ENCODE measurements around the gene KCP.
A peak's percentile ranks its signal among the peaks of the same experiment; 100 is the strongest.

Gene KCP

DNA sequence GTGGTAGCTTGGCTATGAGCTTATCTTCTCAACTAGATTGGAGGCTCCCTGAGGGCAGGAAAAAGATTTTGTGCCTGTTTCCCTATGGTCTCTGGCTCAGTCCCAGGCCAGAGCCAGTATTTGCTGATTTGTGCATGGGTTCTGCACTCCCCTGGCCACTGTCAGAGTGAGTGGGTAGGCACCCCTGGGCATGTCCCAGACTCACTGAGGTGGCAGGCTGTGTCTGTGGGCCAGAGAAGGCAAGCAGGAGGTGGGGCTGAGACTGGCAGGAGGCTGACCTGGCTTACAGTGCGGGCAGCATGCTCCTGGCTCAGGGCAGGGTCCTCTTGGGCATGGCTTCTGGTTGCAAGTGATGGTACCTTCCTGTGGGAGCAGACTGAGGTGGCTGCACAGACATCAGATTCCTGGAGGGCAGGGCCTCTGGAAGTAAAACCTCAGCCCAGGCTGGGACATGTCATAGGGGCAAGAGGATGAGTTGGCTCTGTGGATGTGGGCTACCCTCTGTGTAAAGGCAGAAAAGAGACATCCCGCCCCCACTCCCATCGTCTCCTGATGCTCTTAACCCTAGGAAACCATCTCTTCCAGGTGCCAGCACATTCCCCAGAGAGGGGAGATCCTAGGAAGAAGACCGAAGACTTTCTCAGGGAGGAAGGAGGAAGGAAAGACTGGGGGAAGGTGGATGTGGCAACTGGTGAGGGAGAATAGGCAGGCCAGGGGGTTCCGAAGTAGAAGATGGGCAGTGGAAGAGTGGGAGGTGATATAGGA is 4.3 kb downstream of the KCP start:
- no peak for DNase-seq

DNA sequence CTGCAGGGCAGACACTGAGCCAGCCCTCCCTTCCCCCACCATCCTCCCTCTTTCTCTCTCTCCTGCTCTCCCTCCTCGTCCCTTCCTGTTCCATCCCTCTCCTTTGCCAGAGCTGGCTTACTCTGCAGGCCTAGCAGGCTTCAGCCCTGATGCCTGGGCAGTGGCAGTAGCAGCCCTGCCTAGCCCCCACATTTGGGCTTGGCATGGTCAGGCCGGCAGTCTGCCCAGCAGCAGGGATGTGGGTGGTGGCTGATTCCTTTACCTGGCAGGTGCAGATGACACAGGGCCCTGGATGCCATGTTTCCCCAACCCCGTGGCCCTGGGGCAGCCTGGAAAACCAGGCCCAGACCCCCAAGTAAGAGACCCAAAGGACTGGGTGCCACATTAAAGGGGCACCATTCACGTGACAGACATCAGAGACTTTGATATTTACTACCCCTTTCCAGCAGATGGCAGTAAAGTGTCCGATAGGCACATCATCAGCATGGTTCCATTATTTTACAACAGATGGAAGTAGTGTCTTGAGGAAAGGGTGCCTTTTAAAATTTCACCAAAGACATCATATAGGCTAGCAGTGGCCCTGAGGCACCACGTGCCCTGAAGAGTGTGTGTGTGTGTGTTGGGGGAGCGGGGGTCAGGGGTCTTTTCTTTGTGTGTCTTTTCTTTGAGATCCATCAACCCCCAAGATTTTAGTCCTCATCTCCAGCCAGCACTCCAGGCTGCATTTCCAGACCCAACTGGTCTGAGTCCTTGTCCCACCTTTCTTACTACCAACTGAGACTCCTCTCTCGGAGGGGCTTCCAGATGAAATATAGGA is 5.9 kb downstream of the KCP start:
- DNase-seq = peak; percentile 34 to 73

DNA sequence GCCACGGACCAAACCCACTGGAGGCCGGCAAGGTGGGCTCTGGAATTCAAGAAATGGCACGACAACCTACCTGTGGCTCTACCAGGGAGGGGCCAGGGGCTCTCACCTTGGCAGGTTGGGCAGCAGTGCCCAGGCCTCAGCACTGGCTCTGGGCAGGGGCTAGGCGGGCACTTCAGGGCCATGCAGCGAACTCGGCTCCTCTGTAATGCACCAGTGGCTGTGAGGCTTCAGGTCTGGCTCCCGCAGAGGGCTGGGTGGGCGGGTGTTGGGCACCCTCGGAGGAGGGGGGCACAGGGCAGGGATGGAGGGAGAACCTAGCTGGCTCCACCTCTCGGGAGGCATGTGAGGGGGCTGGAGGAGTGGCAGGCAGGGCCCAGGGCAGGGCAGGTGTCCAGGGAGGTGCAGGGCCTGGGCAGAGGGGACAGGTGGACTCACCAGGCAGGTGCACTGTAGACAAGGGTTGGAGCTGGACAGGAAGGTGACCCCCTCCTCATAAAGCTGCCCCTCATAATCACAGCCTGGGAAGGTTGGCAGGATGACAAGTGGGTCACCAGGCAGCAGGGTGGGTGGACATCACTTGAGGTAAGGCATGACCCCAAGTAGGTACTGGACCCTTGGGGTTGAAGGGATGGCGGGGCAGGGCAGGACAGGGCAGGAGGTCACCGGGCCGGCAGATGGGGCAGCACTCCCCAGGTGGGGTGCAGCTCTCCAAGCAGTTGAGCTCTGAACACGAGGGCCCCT is 6.7 kb downstream of the KCP start:
- no peak for DNase-seq

DNA sequence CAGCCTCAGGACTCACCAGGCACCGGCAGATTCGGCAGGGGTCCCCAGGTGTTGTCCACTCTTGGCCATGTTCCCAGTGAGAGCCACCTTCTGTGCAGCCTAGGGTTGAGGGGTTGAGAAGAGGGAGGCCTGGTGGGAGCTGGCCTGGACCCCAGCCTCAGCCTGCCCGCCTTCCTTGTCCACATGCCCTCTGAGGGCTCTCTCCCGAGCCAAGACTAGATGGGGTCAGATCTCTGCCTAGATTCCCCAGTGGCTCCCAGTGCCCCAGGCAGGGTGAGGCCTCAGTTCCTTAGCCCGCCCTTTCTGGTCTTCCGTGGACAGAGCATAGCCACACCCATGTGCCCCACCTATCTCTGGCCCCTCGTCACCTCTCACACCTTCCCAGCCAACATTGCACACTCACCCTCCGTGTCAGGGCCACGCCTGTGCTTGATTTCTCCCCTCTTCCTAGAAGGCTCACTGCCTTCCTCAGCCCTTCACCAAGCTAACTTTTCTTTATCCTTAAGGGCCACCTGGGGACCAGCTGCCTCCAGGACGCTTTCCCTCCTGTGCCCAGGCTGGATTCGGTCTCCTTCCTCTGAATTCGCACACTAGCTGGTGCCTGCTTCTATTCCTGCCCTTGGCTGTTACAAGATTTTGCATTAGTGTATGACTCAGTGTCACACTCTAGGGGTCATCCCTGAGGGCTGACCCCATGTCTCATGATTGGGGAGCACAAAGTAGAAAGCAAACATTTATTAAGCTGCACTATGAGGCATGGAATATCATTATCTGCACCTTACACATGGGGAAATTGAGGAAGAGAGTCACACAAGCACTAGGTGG is 7.5 kb downstream of the KCP start:
- DNase-seq = no peak

DNA sequence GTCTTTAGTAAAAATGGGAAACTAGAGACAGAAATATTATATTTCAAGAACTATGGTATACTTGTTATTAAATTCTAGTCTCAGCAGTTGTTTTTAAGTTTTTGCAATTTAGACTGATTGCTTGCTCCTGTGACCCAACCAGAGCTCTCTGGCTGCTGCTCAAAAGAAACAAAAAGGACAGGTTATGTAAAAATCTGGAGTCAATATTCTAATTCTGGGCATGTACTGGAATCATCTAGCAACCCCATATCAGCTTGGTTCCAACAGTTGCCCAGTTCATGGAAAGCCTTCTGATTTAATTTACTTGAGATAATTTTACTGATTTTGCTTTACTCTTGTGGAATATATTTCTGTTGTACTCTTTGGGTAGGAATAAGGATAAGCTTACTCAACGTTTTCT is 10.3 kb downstream of the KCP start:
- DNase-seq = no peak

DNA sequence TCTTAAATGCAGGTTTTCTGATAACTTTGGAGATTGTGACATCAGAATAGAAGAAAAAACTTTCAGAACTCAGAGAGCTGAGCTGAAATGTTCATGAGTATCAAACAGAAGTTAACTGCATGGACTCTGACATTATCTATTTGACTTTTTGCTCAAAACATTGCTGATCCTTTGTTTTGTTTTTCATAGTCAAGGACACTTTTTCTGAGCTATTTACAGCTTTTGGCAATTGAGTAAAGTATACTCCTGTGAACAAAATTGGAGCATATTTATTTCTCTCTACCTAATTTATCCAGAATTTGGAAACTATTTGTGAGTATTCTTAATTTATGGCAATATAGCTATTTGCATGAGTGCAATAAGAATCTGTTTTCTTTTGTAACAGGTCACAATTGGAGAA is 11.1 kb downstream of the KCP start:
- DNase-seq = no peak

DNA sequence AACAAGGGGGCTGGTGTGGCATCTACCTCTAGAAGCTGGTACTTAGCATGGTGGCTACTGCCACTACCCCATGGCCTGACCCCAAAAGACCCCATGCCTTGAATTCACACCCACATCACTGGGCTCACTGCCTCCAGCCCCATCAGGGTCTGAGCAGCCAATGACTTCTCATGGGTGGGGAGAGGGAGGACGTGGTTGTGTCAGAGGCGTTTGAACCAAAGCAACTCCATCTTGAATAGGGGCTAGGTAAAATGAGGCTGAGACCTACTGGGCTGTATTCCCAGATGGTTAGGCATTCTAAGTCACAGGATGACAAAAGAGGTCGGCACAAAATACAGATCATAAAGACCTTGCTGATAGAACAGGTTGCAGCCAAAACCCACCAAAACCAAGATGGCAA is 15.2 kb downstream of the KCP start:
- DNase-seq = no peak

DNA sequence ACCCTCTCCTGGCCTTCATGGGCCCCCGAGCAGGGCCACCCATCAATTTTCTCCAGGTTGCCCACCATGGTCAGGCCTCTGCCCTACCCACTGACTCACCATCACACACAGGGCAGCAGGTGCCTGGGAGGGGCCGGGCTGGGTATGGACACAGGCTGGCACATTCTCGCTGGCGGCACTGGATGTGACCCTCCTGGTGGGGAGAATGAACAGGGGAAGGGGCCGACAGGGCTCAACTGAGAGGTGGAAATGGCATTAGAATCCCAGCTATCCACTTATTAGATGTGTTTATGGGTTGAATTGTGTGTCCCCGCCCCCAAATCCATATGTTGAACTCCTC is 16.4 kb downstream of the KCP start:
- no peak for DNase-seq

DNA sequence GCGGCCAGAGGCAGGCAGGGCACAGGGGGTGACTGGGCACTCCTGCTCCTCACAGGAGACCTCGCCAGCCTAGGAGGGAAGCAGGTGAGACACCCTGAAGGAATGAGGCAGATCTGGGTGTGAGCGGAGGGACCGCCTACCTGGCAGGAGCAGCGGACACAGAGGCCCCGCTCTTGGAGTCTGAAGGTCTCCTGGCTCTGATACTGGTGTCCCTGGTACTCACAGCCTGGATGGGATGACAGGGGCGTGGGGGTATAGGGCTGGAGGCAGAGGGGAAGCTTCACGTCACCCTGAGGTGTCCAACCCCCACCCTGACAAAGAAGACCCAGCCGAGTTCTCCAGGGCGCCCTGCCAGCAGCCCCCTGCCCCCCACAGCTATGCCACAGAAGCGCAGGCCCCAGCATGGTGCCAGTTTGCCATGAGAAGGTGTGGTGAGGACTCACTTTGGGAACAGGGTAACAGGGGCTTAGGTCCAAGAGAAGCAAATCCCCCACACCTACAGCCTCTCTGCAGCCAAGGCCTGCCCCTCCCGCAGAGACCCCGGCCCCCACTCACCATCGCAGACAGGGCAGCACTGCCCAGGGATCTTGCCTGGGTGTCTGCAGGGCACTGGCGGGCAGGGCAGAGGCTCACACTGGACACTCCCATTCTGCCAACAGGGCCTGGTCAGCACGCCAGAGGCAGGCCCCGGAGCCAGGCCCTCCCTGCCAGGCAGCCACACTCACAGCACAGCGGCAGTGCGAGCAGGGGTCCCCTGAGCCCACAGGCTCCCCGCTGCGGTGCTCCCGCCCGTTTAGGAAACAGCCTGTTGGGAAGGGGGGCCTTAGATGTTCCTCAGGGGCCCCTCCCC is 17.0 kb downstream of the KCP start:
- DNase-seq = no peak

DNA sequence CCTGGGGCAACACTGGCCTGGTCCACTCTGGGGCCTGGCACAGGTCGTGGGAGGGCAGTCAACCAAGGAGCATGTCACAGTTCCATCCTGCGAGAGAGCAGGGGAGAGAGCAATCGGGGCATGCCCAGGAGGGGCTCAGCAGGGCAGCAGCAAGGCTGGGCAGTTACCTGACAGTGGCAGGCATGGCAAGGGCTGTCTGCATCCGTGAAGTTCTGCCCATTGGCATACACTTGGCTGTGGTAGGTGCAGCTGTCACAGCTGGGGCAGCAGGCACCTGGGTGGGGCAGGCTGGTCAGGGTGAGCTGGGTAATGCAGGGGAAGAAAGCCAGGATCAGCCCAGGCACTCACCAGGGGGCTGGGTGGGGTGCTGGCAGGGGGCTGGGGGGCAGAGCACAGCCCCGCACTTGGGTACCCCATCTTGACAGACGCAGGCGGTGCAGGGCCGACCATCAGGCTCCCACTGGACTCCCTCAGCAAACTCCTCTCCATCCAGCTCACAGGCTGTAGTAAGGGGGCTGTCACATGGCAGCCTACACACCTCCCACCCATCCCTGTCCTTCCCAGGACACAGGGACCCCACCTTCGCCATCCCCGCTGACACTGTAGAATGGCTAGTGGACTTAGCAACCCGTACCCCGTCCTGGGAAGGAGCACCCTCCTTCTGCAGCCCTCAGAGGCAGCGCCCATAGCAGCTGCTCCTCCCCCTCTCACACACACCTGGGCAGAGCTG is 17.8 kb downstream of the KCP start:
- no peak for DNase-seq

DNA sequence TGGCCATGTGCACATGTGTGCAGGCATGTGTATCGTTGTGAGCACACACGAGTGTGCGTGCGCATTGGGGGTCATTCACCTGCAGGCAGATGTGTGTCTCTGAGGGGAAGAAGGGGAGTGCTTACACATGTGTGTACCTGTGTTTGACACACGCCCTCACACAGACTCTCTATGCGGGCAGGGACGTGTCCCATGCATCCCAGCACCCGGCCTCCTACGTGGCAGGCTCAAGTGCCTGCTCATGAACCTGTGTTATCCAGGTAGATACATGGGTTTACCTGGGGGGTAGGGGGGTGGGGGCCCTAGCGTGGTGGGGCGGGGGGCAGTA is 18.6 kb downstream of the KCP start:
- DNase-seq = no peak

DNA sequence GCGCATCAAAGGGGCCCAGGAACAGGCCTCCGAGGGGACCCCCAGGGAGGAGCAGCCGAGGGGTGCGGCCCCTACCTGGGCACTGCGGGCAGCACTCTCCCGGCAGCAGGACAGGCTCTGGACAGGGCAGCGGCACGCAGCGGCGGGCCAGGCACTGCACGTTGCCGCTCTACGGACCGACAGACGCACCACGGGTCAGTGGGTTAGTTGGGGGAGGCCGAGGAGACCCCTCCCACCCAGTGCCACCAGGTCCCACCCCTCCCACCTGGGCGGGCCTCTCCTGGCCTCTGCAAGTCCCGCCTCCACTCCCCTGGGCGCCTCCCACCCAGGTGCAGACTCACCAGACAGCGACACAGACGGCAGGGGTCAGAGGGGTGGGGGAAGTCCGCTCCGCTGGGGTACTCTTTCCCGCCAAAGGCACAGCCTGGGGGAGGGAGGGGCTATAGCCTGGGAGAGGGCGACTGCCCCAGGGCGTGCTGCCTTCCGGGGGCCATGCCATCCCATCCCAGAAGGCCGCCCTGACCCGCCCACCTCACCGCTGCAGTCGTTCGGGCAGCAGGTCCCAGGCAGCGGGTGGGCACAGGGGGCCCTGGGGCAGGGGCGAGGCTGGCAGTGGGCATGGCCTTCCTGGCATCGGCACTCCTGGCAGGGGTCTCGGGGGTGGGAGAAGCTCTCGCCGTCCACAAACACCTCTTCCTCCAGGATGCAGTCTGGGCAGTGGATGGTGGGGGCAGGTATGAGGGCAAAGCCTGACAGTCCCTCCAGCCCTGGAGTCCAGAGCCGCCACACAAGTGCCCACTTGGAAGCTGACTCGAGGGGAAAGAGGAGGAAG is 19.2 kb downstream of the KCP start:
- DNase-seq = peak in 1 of 2 donors; percentile 25

DNA sequence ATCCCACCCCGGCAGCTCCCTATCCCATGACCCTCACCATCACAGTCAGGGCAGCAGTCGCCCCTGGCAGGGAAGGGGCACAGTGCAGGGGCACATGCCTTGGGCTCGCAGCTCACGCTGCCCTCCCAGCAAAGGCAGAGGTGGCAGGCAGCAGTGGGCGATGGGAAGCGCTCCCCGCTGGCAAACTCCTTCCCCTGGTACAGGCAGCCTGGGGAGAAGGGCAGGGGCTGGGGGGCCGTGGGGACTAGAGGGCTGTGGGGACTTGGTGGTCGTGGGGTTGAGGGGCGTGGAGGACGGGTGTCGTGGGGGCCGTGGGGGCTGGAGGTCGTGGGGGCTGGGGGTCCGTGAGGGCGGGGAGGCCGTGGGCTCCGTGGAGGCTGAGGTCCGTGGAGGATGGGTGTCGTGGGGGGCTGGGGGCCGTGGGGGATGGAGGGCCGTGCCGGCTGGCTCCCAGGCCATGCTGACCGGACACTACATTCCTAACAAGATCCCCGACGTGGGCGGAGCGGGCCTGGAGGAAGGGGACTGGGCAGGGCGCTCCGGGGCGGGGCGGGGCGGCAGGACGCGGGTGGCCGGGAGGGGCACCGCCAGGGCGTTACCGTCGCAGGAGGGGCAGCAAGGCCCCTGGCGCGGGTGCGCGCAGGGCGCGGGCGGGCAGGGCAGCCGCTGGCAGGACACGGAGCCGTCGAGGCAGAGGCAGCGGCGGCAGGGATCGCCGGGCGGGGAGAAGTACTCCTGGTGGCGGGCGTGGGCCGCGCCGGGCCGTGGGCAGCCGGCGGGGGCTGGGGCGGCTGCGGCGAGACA is 20.0 kb downstream of the KCP start:
- no peak for DNase-seq

DNA sequence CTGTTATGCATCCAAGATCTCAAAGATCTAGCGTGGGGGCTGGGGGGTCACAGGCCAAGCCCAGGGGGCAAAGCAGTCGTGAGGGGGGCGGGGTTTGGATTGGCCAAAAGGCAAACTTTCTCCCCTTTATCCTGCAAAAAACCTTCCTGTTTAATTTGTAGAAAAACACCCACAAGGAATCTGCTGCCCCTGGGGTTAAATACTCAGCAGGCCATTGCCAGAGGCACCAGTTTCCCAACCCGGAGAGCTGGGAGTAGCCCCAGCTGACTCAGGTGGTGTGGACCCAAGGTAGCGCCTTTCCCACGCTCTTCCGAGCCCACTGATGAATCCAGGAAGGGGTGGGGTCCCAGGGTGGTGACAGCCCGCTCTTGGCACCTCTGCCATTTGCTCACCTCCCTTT is 21.4 kb downstream of the KCP start:
- DNase-seq = no peak

DNA sequence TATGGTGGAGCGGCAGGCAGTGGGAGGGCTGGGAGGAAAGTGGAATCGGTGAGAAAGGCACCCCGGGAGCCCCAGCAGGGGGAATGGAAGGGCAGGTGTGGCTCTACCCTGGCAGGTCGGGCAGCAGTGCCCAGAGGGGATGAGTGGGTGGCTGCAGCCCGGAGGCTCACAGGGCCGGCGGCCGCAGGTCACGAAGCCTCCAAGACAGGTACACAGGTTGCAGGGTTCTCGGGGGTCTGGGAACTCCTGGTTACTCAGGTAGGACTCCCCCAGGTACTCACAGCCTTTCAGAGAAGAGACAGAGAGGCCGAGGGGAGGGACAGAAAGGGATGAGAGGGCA is 21.8 kb downstream of the KCP start:
- DNase-seq = no peak

DNA sequence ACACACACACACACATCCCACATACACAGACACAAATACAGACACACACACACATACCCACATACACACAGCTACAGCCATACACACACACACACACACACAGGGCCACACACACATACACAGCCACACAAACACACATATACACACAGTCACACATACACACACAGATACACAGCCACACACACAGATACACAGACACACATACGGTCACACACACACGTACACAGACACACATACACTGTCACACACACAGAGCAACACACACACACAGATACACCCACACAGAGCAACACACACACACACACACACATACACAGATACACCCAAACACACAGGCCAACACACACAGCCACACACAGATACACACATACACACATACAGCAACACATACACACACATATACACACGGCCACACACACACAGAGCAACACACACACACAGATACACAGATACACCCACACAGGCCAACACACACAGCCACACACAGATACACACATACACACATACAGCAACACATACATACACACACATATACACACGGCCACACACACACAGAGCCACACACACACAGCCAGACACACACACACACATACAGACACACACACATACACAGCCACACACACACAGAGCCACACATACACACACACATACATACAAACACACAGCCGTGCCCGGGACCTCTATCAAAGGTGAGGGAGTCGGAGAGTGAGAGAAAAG is 22.3 kb downstream of the KCP start:
- DNase-seq = no peak

DNA sequence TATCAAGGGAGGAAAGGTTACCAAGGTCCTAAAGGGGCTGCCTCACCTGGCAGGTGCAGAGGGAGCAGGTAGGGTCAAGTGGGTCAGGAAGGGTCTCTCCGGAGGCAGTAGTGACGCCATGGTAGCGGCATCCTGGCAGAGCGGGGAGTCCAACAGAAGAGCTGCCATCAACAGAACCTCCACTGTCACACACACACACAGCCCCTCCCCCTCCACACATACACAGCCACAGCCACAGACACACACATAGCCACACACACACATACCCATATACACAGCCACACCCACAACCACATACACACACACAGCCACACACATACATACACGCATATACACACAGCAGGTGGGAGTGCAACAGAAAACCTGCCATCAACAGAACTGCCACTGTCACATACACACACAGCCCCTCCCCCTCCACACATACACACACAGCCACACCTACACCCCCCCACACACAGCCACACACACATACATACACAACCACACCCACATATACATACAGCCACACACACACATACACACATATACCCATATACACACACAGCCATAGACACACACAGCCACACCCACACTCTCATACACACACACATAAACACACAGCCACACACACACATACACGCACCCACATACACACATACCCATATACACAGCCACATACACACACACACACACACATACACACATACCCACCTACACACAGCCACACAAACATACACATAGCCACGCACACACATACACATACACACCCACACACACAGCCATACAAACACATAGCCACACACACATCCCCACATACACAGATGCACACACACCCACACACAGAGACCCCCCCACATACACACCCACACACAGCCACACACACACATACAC is 23.1 kb downstream of the KCP start:
- no peak for DNase-seq

Measured in CD4-positive, alpha-beta T cell treated with Interleukin-1 beta for 1 hour (primary cell).